Right lobe of liver (tissue), 4 donors: ENCODE data around the gene GTF2A1.

Experiments used
- POLR2A ChIP-seq: fragments of 450-650 bp; IDR thresholded peaks from one replicate; pipeline ENCODE4 v1.6.1; 2017; ENCODE audit warnings: antibody characterized with exemption, mild to moderate bottlenecking
- TF ChIP-seq, protein P1 (sequence below), 4 donors: fragments of 200-600 bp in 3 of 4; fragments of 450-650 bp in 1 of 4; IDR thresholded peaks; one replicate each; pipeline versions ENCODE4 v1.5.1 to v1.8.0; 2016 to 2022; ENCODE audit warnings: antibody characterized with exemption in 4 of 4, mild to moderate bottlenecking in 2 of 4
- donor health status: DM: no; HTN: no; CAD: no.
- donor health status: DM: no; HTN: no; CAD: no.
- donor health status: DM: no; HTN: yes; CAD: no.

DNA sequence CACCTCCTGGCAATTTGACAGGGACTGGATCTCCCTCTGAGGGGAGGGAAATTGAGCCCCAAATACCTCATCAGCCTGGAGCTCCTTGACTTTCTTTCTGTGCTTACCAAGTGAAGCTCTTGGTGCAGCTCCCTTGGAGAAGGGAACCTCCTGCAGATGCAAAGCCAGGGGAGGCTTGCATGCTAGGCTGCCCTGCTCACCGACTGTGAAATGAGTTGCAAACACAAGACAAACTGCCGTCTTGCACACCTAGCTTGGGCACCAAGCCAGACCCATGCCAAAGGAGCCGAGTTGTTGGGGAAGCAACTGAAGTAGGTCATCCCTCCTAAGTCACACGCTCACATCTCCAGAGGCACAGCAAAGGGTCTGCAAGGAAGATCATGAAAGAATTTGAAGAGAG lies 95.2 kb downstream of the GTF2A1 start:
- TF ChIP-seq, protein P1, sequence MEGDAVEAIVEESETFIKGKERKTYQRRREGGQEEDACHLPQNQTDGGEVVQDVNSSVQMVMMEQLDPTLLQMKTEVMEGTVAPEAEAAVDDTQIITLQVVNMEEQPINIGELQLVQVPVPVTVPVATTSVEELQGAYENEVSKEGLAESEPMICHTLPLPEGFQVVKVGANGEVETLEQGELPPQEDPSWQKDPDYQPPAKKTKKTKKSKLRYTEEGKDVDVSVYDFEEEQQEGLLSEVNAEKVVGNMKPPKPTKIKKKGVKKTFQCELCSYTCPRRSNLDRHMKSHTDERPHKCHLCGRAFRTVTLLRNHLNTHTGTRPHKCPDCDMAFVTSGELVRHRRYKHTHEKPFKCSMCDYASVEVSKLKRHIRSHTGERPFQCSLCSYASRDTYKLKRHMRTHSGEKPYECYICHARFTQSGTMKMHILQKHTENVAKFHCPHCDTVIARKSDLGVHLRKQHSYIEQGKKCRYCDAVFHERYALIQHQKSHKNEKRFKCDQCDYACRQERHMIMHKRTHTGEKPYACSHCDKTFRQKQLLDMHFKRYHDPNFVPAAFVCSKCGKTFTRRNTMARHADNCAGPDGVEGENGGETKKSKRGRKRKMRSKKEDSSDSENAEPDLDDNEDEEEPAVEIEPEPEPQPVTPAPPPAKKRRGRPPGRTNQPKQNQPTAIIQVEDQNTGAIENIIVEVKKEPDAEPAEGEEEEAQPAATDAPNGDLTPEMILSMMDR (IDR thresholded peaks at IDR 0.05): no peak
- TF ChIP-seq POLR2A: no peak
